ENCODE measurements around the gene TYW3.

DNA sequence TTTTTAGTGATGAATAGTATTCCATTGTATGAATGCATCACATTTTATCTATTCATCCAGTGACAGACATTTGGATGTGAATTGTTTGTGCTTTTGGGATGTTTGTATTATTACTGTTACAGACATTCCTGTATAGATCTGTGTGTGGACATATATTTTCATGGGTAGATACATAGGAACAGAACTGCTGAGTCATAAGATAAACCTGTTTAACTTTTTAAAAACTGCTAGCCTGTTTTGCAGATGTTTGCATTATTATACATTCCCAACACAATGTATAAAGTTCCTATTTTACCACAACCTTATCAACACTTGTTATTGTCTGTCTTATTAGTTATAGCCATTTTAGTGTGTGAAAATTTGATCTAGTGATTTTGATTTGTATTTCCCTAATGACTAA lies 46.8 kb downstream of the TYW3 start:
- TF ChIP-seq CTCF (conservative IDR thresholded peaks at IDR 0.05; ENCODE audit: low read length): no peak
- no peak for TF ChIP-seq EZH2phosphoT487 (IDR thresholded peaks at IDR 0.05; ENCODE audit: borderline replicate concordance, low read depth, low read length)

Measured in OCI-LY7 (cell line).